CD4-positive, alpha-beta T cell (primary cell): ENCODE data around the gene PLCL1. TPM values are rescaled to one million over a fixed set of nuclear protein-coding genes. Genes with fewer than 3 reads are reported as not detected.

Experiments used
- ATAC-seq: fragments of 200-7000 bp; cut with Tn5 transposase; one replicate; pipeline ENCODE4 v1.10.0; 2022; ENCODE audit warnings: mild to moderate bottlenecking; ENCODE audit not compliant: poor library complexity
- CTCF ChIA-PET: fragments of 350-600 bp; sonication (Branson Sonifier 250); formaldehyde crosslinking; loops from one replicate; lab custom pipeline; 2021; ENCODE audit warnings: antibody characterized with exemption, inconsistent platforms; lab: Charles Lee
- POLR2A ChIA-PET: fragments of 350-600 bp; sonication (Branson Sonifier 250); formaldehyde crosslinking; loops from one replicate; lab custom pipeline; 2021; ENCODE audit warnings: antibody characterized with exemption, inconsistent platforms; lab: Charles Lee
- DNase-seq, 14 experiments: peaks; one replicate each; pipeline ENCODE4 v3.0.0-alpha.2; 2013 to 2020; ENCODE audit warnings: mixed read lengths in 2 of 14
- H3K27ac ChIP-seq, 2 donors: one replicate each; pipeline versions ENCODE4 v1.5.1 to v1.7.0; 2013; ENCODE audit warnings: low read length in 2 of 2, low read depth in 1 of 2, mild to moderate bottlenecking in 1 of 2
- H3K27me3 ChIP-seq, 2 experiments: 1 replicate in 1 of 2; 2 replicates in 1 of 2; pipeline versions ENCODE4 v1.6.1 to v1.7.0; 2013; ENCODE audit warnings: low read length in 2 of 2, control low read depth in 1 of 2, mild to moderate bottlenecking in 1 of 2, moderate library complexity in 1 of 2; ENCODE audit not compliant: insufficient read depth in 2 of 2, control insufficient read depth in 1 of 2
- H3K36me3 ChIP-seq: one replicate; pipeline ENCODE4 v1.6.1; 2013; ENCODE audit warnings: low read length, control low read depth; ENCODE audit not compliant: insufficient read depth
- H3K4me1 ChIP-seq: one replicate; pipeline ENCODE4 v1.6.1; 2013; ENCODE audit warnings: low read length, control low read depth; ENCODE audit not compliant: insufficient read depth
- H3K4me3 ChIP-seq: one replicate; pipeline ENCODE4 v1.5.1; 2013; ENCODE audit warnings: mild to moderate bottlenecking, low read length, moderate library complexity
- H3K9me3 ChIP-seq, 2 experiments: 1 replicate in 1 of 2; 2 replicates in 1 of 2; pipeline versions ENCODE4 v1.6.1 to v1.7.0; 2013; ENCODE audit warnings: low read length in 2 of 2, mild to moderate bottlenecking in 2 of 2, control low read depth in 1 of 2, moderate library complexity in 1 of 2; ENCODE audit not compliant: control insufficient read depth in 1 of 2, insufficient read depth in 1 of 2
- H3K27ac Mint-ChIP-seq: one replicate; pipeline ENCODE4 v1.8.0; 2020; ENCODE audit warnings: mixed read lengths
- H3K27me3 Mint-ChIP-seq: one replicate; pipeline ENCODE4 v1.8.0; 2021; ENCODE audit warnings: mixed read lengths
- H3K36me3 Mint-ChIP-seq: one replicate; pipeline ENCODE4 v1.8.0; 2021; ENCODE audit warnings: low read depth, mixed read lengths
- H3K4me1 Mint-ChIP-seq: one replicate; pipeline ENCODE4 v1.8.0; 2021; ENCODE audit warnings: low read depth, mixed read lengths
- H3K4me3 Mint-ChIP-seq: one replicate; pipeline ENCODE4 v1.8.0; 2020; ENCODE audit warnings: mild to moderate bottlenecking, mixed read lengths
- H3K9me3 Mint-ChIP-seq: one replicate; pipeline ENCODE4 v1.8.0; 2020; ENCODE audit warnings: mixed read lengths
- CTCF ChIP-seq: fragments of 200-600 bp; IDR thresholded peaks from one replicate; pipeline ENCODE4 v1.8.0; 2022; ENCODE audit warnings: antibody characterized with exemption, mild to moderate bottlenecking
- intact Hi-C, 2 experiments: fragments of 100-400 bp; cut with DNase I in 1 of 2; cut with micrococcal nuclease in 1 of 2; formaldehyde crosslinking; loops; one replicate each; pipeline versions ENCODE4 v1.15.1 to v1.9.0; 2023 to 2025; cut with DNase I, micrococcal nuclease
- total RNA-seq, 174 experiments: library from RNA in 2 of 174; stranded (reverse) in 2 of 174; gene quantifications; one replicate each; pipeline ENCODE4 v1.2.3 and lab custom pipeline; 2021 to 2026

PLCL1 gene
- total RNA-seq, 2 experiments from 2014 or later: 27.0 to 28.3 TPM

DNA sequence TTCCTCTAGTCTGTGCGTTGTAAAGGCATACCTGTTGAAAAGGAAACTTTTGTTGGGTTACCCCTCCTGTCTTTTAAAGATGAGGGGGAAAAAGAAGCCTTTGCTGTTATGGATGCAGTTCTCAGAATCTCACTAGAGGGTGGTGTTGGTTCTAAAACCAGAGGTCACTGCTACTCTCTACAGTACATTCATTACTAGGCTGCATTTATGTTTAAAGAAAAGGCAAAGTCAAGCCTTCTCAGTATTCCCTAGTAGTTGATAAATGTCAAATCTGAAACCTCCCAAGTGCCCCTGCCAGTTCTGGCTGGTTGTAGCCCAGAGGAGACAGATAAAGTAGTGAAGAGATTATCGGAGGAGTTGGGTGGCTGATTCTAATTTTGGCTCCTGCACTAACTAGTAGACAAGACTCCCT lies 1.4 kb upstream of the PLCL1 start:
- H3K4me1 Mint-ChIP-seq: peaks cover 43% of the 10 kb centered on the region
- H3K27me3 Mint-ChIP-seq: no peaks in the 10 kb centered on the region
- H3K9me3 Mint-ChIP-seq: no peaks in the 10 kb centered on the region
- Histone ChIP-seq H3K4me3 (no peak overlapping the region), H3K27ac (no peak overlapping the region), H3K36me3 (no peaks in the 10 kb centered on the region), H3K27me3 (no peaks in the 10 kb centered on the region), H3K9me3 (no peaks in the 10 kb centered on the region), H3K4me1 (peaks cover 24% of the 10 kb centered on the region)
- peak overlapping the region; percentile 71 for H3K27ac Mint-ChIP-seq
- intact Hi-C loops: loop anchor here (1.0 to 5.0 kb wide), 6 partner anchors 64 to 493 kb away; no protein-coding TSS in a partner anchor
- ATAC-seq: peak; percentile 37
- H3K4me3 Mint-ChIP-seq: peak overlapping the region; percentile 89
- DNase-seq: peak in 5 of 14 experiments; percentile 10 to 79 (median 65)
- ChIA-PET POLR2A (interaction anchor here (1.8 kb wide), 1 partner anchor 324 kb away, joined by 11 read pairs; no protein-coding TSS in a partner anchor), CTCF (interaction anchor here (2.0 kb wide), 1 partner anchor 324 kb away, joined by 9 read pairs; no protein-coding TSS in a partner anchor)
- TF ChIP-seq CTCF: peak; percentile 86
- H3K36me3 Mint-ChIP-seq: peaks cover 8% of the 10 kb centered on the region

GRCh38 chr2:197804758-197805714 lies 643 bp downstream of the PLCL1 start:
- Histone ChIP-seq H3K27ac (peak overlapping the region in 1 of 2 donors; percentile 68), H3K4me1 (peaks cover 31% of the 10 kb centered on the region), H3K27me3 (no peaks in the 10 kb centered on the region), H3K4me3 (peak overlapping the region; percentile 77), H3K36me3 (no peaks in the 10 kb centered on the region), H3K9me3 (no peaks in the 10 kb centered on the region)
- Mint-ChIP-seq H3K27me3 (no peaks in the 10 kb centered on the region), H3K4me3 (peak overlapping the region; percentile 95), H3K9me3 (no peaks in the 10 kb centered on the region), H3K4me1 (peaks cover 63% of the 10 kb centered on the region), H3K36me3 (peaks cover 8% of the 10 kb centered on the region), H3K27ac (peak overlapping the region; percentile 87)
- intact Hi-C loops: loop anchor here (1.0 to 5.0 kb wide), 11 partner anchors 34 to 249 kb away; no protein-coding TSS in a partner anchor
- POLR2A ChIA-PET: interaction anchor here (0.6 to 2.0 kb wide), 17 partner anchors 8 to 492 kb away, joined by 3 to 13 read pairs (median 6); no protein-coding TSS in a partner anchor
- TF ChIP-seq CTCF: peak; percentile 52
- peak in 13 of 14 experiments; percentile 18 to 62 (median 31) for DNase-seq
- ATAC-seq: peak; percentile 18
- CTCF ChIA-PET: interaction anchor here (1.0 to 2.0 kb wide), 5 partner anchors 22 to 492 kb away, joined by 3 to 9 read pairs (median 3); no protein-coding TSS in a partner anchor
